PFSK-1 (cell line): ENCODE results near the gene SMPDL3A.

Experiments
- POLR2AphosphoS5 ChIP-seq: IDR thresholded peaks from 2 replicates; pipeline ENCODE4 v1.6.1; 2012; ENCODE audit warnings: low read depth, mild to moderate bottlenecking, control low read depth, low read length, moderate library complexity
- SIN3A ChIP-seq: IDR thresholded peaks from 2 replicates; pipeline ENCODE4 v1.6.1; 2012; ENCODE audit warnings: mild to moderate bottlenecking, low read length, moderate library complexity, borderline replicate concordance; ENCODE audit not compliant: insufficient read depth
- TAF1 ChIP-seq: IDR thresholded peaks from 2 replicates; pipeline ENCODE4 v1.6.1; 2012; ENCODE audit warnings: low read length, control low read depth, borderline replicate concordance; ENCODE audit not compliant: insufficient read depth
- TF ChIP-seq, protein P1 (sequence below), 2 experiments: IDR thresholded peaks; 2 replicates each; pipeline versions ENCODE4 v1.6.1 to v1.8.0; 2011 to 2012; ENCODE audit warnings: low read depth in 2 of 2, low read length in 2 of 2, control low read depth in 1 of 2, inconsistent platforms in 1 of 2, mild to moderate bottlenecking in 1 of 2, moderate library complexity in 1 of 2; ENCODE audit not compliant: insufficient read depth in 1 of 2

DNA sequence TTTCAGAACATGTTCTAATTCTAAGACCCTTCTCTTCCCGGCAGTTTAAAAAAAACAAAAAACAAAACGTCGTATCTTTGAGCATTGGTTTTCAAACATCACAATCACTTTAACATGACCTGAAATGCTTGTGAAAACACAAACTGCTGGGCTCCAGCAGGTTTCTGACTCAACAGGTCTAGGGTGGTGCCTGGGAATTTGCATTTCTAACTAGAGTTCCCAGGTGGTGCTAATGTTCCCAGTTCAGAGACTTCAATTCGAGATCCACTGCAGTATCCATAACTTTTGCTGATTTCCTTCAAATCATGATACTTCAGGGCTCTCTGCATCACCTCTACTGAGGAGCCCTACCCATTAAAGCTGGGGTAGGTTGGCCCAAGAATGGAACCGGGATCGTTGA, 850 bp upstream of the SMPDL3A start:
- TF ChIP-seq POLR2AphosphoS5 = no peak
- no peak for TF ChIP-seq SIN3A
- TF ChIP-seq, protein P1, sequence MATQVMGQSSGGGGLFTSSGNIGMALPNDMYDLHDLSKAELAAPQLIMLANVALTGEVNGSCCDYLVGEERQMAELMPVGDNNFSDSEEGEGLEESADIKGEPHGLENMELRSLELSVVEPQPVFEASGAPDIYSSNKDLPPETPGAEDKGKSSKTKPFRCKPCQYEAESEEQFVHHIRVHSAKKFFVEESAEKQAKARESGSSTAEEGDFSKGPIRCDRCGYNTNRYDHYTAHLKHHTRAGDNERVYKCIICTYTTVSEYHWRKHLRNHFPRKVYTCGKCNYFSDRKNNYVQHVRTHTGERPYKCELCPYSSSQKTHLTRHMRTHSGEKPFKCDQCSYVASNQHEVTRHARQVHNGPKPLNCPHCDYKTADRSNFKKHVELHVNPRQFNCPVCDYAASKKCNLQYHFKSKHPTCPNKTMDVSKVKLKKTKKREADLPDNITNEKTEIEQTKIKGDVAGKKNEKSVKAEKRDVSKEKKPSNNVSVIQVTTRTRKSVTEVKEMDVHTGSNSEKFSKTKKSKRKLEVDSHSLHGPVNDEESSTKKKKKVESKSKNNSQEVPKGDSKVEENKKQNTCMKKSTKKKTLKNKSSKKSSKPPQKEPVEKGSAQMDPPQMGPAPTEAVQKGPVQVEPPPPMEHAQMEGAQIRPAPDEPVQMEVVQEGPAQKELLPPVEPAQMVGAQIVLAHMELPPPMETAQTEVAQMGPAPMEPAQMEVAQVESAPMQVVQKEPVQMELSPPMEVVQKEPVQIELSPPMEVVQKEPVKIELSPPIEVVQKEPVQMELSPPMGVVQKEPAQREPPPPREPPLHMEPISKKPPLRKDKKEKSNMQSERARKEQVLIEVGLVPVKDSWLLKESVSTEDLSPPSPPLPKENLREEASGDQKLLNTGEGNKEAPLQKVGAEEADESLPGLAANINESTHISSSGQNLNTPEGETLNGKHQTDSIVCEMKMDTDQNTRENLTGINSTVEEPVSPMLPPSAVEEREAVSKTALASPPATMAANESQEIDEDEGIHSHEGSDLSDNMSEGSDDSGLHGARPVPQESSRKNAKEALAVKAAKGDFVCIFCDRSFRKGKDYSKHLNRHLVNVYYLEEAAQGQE (IDR thresholded peaks at IDR 0.05; ENCODE audit: insufficient read depth in 1 of 2, low read depth in 2 of 2, low read length in 2 of 2) = no peak
- TF ChIP-seq TAF1 = no peak
